H1 (cell line): Measurements from ENCODE around the gene DIP2B. TPM values are rescaled to one million over a fixed set of nuclear protein-coding genes. Genes with fewer than 3 reads are reported as not detected.

Experiments
- CTCF ChIA-PET: fragments of 300-600 bp; sonication (Branson Sonifier 250); formaldehyde crosslinking; loops from one replicate; lab custom pipeline; 2021; ENCODE audit not compliant: partially characterized antibody; lab: Charles Lee
- POLR2A ChIA-PET: fragments of 300-600 bp; sonication (Branson Sonifier 250); formaldehyde crosslinking; loops from one replicate; lab custom pipeline; 2021; ENCODE audit warnings: inconsistent platforms; ENCODE audit not compliant: partially characterized antibody; lab: Charles Lee
- DNase-seq, 2 experiments: peaks; one replicate each; pipeline versions ENCODE4 v3.0.0 to v3.0.0-alpha.2; 2010 to 2022; ENCODE audit warnings: low spot score in 2 of 2, low read depth in 1 of 2, mixed read lengths in 1 of 2
- FAIRE-seq: peaks from 2 replicates; lab custom pipeline; 2011; peaks lifted over from hg19 to GRCh38; lab: Jason Lieb, UNC
- H2AFZ ChIP-seq: 2 replicates; pipeline ENCODE4 v1.8.1; 2012; ENCODE audit warnings: low read length, inconsistent platforms
- H2AK5ac ChIP-seq: 2 replicates; pipeline ENCODE4 v1.6.1; 2013; ENCODE audit warnings: low read depth, low read length
- H2BK120ac ChIP-seq: replicated peaks from 2 replicates; pipeline ENCODE3; 2013; ENCODE audit warnings: low read depth, low read length, inconsistent platforms
- H2BK12ac ChIP-seq: 2 replicates; pipeline ENCODE4 v1.6.1; 2013; ENCODE audit warnings: low read depth, low read length
- H2BK15ac ChIP-seq: 2 replicates; pipeline ENCODE4 v1.6.1; 2013; ENCODE audit warnings: low read length
- H2BK20ac ChIP-seq: 2 replicates; pipeline ENCODE4 v1.6.1; 2013; ENCODE audit warnings: low read length
- H2BK5ac ChIP-seq: 2 replicates; pipeline ENCODE4 v1.6.1; 2013; ENCODE audit warnings: low read depth, low read length
- H3K14ac ChIP-seq: 2 replicates; pipeline ENCODE4 v1.6.1; 2013; ENCODE audit warnings: inconsistent platforms; ENCODE audit not compliant: insufficient read length
- H3K18ac ChIP-seq: 2 replicates; pipeline ENCODE4 v1.6.1; 2013; ENCODE audit warnings: low read length; ENCODE audit errors: extremely low read depth
- H3K23ac ChIP-seq: 2 replicates; pipeline ENCODE4 v1.6.1; 2013; ENCODE audit warnings: inconsistent platforms; ENCODE audit not compliant: insufficient read length
- H3K23me2 ChIP-seq: 2 replicates; pipeline ENCODE4 v1.6.1; 2013; ENCODE audit warnings: low read depth, low read length
- H3K27ac ChIP-seq: 2 replicates; pipeline ENCODE4 v1.6.1; 2011; ENCODE audit warnings: low read depth, low read length, inconsistent platforms
- H3K27me3 ChIP-seq, 4 experiments: replicated peaks in 1 of 4; 1 replicate in 1 of 4; 2 replicates in 3 of 4; pipeline versions ENCODE4 v1.6.1 to v1.8.1; 2011 to 2013; ENCODE audit warnings: low read length in 3 of 4, mild to moderate bottlenecking in 3 of 4, inconsistent platforms in 2 of 4, mixed read lengths in 2 of 4, moderate library complexity in 1 of 4; ENCODE audit not compliant: control insufficient read depth in 3 of 4, insufficient read depth in 3 of 4; ENCODE audit errors: extremely low read depth in 1 of 4
- H3K36me3 ChIP-seq, 4 experiments: 2 replicates each; pipeline versions ENCODE4 v1.6.1 to v1.8.1; 2011 to 2013; ENCODE audit warnings: mild to moderate bottlenecking in 4 of 4, low read length in 3 of 4, moderate library complexity in 2 of 4, control low read depth in 1 of 4, inconsistent platforms in 1 of 4; ENCODE audit not compliant: insufficient read depth in 4 of 4, control insufficient read depth in 2 of 4
- H3K4ac ChIP-seq: replicated peaks from 2 replicates; pipeline ENCODE3; 2013; ENCODE audit warnings: low read length, low read depth, mixed read lengths, inconsistent platforms; ENCODE audit not compliant: insufficient read length
- H3K4me1 ChIP-seq, 4 experiments: replicated peaks in 1 of 4; 1 replicate in 1 of 4; 2 replicates in 3 of 4; pipeline versions ENCODE4 v1.6.1 to v1.8.1; 2011 to 2013; ENCODE audit warnings: low read length in 3 of 4, inconsistent platforms in 2 of 4, mixed read lengths in 1 of 4; ENCODE audit not compliant: insufficient read depth in 4 of 4, control insufficient read depth in 3 of 4
- H3K4me2 ChIP-seq, 2 experiments: 2 replicates each; pipeline versions ENCODE4 v1.6.1 to v1.8.1; 2011 to 2013; ENCODE audit warnings: low read depth in 2 of 2, low read length in 2 of 2, control low read depth in 1 of 2, inconsistent platforms in 1 of 2, mild to moderate bottlenecking in 1 of 2; ENCODE audit not compliant: insufficient read depth in 1 of 2
- H3K4me3 ChIP-seq, 4 experiments: fragments of 200-600, 300-600 bp in 1 of 4; sonication (generic), shearing (Covaris generic), sonication (Bioruptor Twin) in 1 of 4; 2 replicates each; pipeline versions ENCODE4 v1.5.1 to v1.8.1; 2011 to 2016; ENCODE audit warnings: low read length in 4 of 4, low read depth in 3 of 4, control low read depth in 2 of 4, inconsistent platforms in 2 of 4, mild to moderate bottlenecking in 2 of 4, mixed read lengths in 1 of 4, moderate library complexity in 1 of 4; ENCODE audit not compliant: insufficient read depth in 2 of 4; ENCODE audit errors: extremely low read depth in 1 of 4
- H3K56ac ChIP-seq: replicated peaks from 2 replicates; pipeline ENCODE3; 2013; ENCODE audit warnings: low read depth, mild to moderate bottlenecking, mixed read lengths, low read length, inconsistent platforms; ENCODE audit not compliant: insufficient read length
- H3K79me1 ChIP-seq: 2 replicates; pipeline ENCODE4 v1.6.1; 2013; ENCODE audit warnings: low read depth, low read length, control low read depth
- H3K79me2 ChIP-seq, 2 experiments: 2 replicates each; pipeline versions ENCODE4 v1.6.1 to v1.8.1; 2012 to 2013; ENCODE audit warnings: low read length in 2 of 2, mild to moderate bottlenecking in 2 of 2, inconsistent platforms in 1 of 2; ENCODE audit not compliant: insufficient read depth in 2 of 2, control insufficient read depth in 1 of 2
- H3K9ac ChIP-seq, 4 experiments: replicated peaks in 1 of 4; 1 replicate in 1 of 4; 2 replicates in 3 of 4; pipeline versions ENCODE4 v1.6.1 to v1.8.1; 2011 to 2013; ENCODE audit warnings: low read depth in 3 of 4, low read length in 3 of 4, control low read depth in 2 of 4, mild to moderate bottlenecking in 2 of 4, moderate library complexity in 2 of 4, inconsistent platforms in 1 of 4; ENCODE audit errors: extremely low read depth in 1 of 4
- H3K9me3 ChIP-seq, 2 experiments: 2 replicates each; pipeline versions ENCODE4 v1.6.1 to v1.8.1; 2012 to 2013; ENCODE audit warnings: mild to moderate bottlenecking in 2 of 2, moderate library complexity in 2 of 2, control low read depth in 1 of 2, inconsistent platforms in 1 of 2, low read depth in 1 of 2, low read length in 1 of 2, mixed read lengths in 1 of 2; ENCODE audit not compliant: insufficient read depth in 2 of 2
- H4K20me1 ChIP-seq, 2 experiments: replicated peaks in 1 of 2; 2 replicates each; pipeline versions ENCODE3 to v1.8.1; 2011 to 2013; ENCODE audit warnings: inconsistent platforms in 2 of 2, low read length in 2 of 2, mild to moderate bottlenecking in 1 of 2; ENCODE audit not compliant: insufficient read depth in 2 of 2, control insufficient read depth in 1 of 2
- H4K5ac ChIP-seq: 2 replicates; pipeline ENCODE4 v1.6.1; 2013; ENCODE audit warnings: low read length, low read depth, mixed read lengths, inconsistent platforms; ENCODE audit not compliant: insufficient read length
- H4K8ac ChIP-seq: 2 replicates; pipeline ENCODE4 v1.8.0; 2013; ENCODE audit warnings: mild to moderate bottlenecking, moderate library complexity, low read length, inconsistent platforms; ENCODE audit not compliant: insufficient read depth; ENCODE audit errors: extremely low read depth
- H4K91ac ChIP-seq: replicated peaks from 2 replicates; pipeline ENCODE3; 2013; ENCODE audit warnings: low read length, mixed read lengths, inconsistent platforms; ENCODE audit not compliant: insufficient read length
- BCL11A ChIP-seq, 2 experiments: IDR thresholded peaks; one replicate each; pipeline ENCODE4 v1.6.1; 2011; ENCODE audit warnings: low read depth in 2 of 2, low read length in 2 of 2, mild to moderate bottlenecking in 2 of 2
- CBX5 ChIP-seq: fragments of 300-800, 300-1000 bp; sonication (generic); IDR thresholded peaks from 2 replicates; pipeline ENCODE4 v1.7.1; 2016; ENCODE audit warnings: antibody characterized with exemption, low read length, low read depth
- CHD2 ChIP-seq: IDR thresholded peaks from 2 replicates; pipeline ENCODE4 v1.6.1; 2012; ENCODE audit warnings: low read length, improper control_type of control experiment
- CREB1 ChIP-seq: IDR thresholded peaks from 2 replicates; pipeline ENCODE4 v1.6.1; 2012; ENCODE audit warnings: inconsistent platforms
- EGR1 ChIP-seq: IDR thresholded peaks from 2 replicates; pipeline ENCODE4 v1.6.1; 2011; ENCODE audit warnings: low read depth, low read length, borderline replicate concordance
- EP300 ChIP-seq, 2 experiments: IDR thresholded peaks; 1 replicate in 1 of 2; 2 replicates in 1 of 2; pipeline ENCODE4 v1.6.1; 2011 to 2012; ENCODE audit warnings: low read depth in 2 of 2, low read length in 2 of 2, mild to moderate bottlenecking in 2 of 2, borderline replicate concordance in 1 of 2, inconsistent platforms in 1 of 2, moderate library complexity in 1 of 2
- FOSL1 ChIP-seq: IDR thresholded peaks from 2 replicates; pipeline ENCODE4 v1.6.1; 2011; ENCODE audit warnings: mild to moderate bottlenecking, low read depth, low read length, moderate library complexity; ENCODE audit not compliant: insufficient read depth
- GTF2F1 ChIP-seq: IDR thresholded peaks from 2 replicates; pipeline ENCODE4 v1.6.1; 2012; ENCODE audit warnings: low read depth, low read length, improper control_type of control experiment, borderline replicate concordance
- KDM4A ChIP-seq: IDR thresholded peaks from one replicate; pipeline ENCODE4 v1.7.1; 2012; ENCODE audit warnings: low read depth, mild to moderate bottlenecking, moderate library complexity, low read length, inconsistent platforms; ENCODE audit not compliant: severe bottlenecking
- KDM5A ChIP-seq: fragments of 200-600 bp; IDR thresholded peaks from 2 replicates; pipeline ENCODE4 v1.7.1; 2012; ENCODE audit warnings: mild to moderate bottlenecking, low read length, inconsistent platforms, mixed read lengths
- POLR2AphosphoS5 ChIP-seq: IDR thresholded peaks from 2 replicates; pipeline ENCODE4 v1.6.1; 2011; ENCODE audit warnings: low read depth, low read length
- SP2 ChIP-seq: IDR thresholded peaks from 2 replicates; pipeline ENCODE4 v1.6.1; 2012; ENCODE audit warnings: mild to moderate bottlenecking, low read length, inconsistent platforms
- SP4 ChIP-seq: IDR thresholded peaks from 2 replicates; pipeline ENCODE4 v1.6.1; 2012; ENCODE audit warnings: low read length, inconsistent platforms
- TBP ChIP-seq: IDR thresholded peaks from 2 replicates; pipeline ENCODE4 v1.6.1; 2011; ENCODE audit warnings: low read depth, low read length, improper control_type of control experiment
- YY1 ChIP-seq: IDR thresholded peaks from 2 replicates; pipeline ENCODE4 v1.6.1; 2011; ENCODE audit warnings: low read depth, mild to moderate bottlenecking, low read length
- WGBS, 2 experiments: shearing (Covaris generic) in 1 of 2; methylation state at CpG; one replicate each; pipeline versions ENCODE4 v1.1.6 to v1.1.7; 2013 to 2015; ENCODE audit warnings: low lambda C conversion rate in 2 of 2, mixed read lengths in 2 of 2, inconsistent platforms in 1 of 2, low coverage in 1 of 2, missing lambda C conversion rate in 1 of 2; ENCODE audit not compliant: insufficient replicate concordance in 2 of 2, insufficient coverage in 1 of 2, insufficient read length in 1 of 2; ENCODE audit errors: extremely low coverage in 1 of 2, missing lambda C conversion rate in 1 of 2; 5-methylcytosine and 5-hydroxymethylcytosine counted together
- polyA plus RNA-seq, 7 experiments: library from polyadenylated mRNA; depleted of rRNA in 3 of 7; stranded (reverse) in 5 of 7; unstranded in 2 of 7; fragments of >200 nt in 5 of 7; fragments of 200-250 nt in 2 of 7; gene quantifications; 1 replicate in 5 of 7; 2 replicates in 1 of 7; 4 replicates in 1 of 7; pipeline versions ENCODE4 v1.2.1 to v1.2.3, GENCODE V29; 2011 to 2013; ENCODE audit warnings: missing spikeins in 2 of 7, mixed read lengths in 2 of 7
- total RNA-seq: library from RNA; stranded (reverse); fragmentation: NEBNext Ultra II Directional; extraction: Animal tissue kit (Norgen Biotek cat#: 25700); gene quantifications from 2 replicates; pipeline ENCODE4 v1.2.1, GENCODE V29; 2021
- TF ChIP-seq, protein P1 (sequence below): IDR thresholded peaks from 2 replicates; pipeline ENCODE4 v1.6.1; 2012; ENCODE audit warnings: inconsistent platforms

The DIP2B gene
- total and polyA plus RNA-seq, 2 of the 8 experiments (the other 6 are each of a cell fraction or from before 2014, with no cell fraction given): 11.1 to 29.6 TPM

DNA sequence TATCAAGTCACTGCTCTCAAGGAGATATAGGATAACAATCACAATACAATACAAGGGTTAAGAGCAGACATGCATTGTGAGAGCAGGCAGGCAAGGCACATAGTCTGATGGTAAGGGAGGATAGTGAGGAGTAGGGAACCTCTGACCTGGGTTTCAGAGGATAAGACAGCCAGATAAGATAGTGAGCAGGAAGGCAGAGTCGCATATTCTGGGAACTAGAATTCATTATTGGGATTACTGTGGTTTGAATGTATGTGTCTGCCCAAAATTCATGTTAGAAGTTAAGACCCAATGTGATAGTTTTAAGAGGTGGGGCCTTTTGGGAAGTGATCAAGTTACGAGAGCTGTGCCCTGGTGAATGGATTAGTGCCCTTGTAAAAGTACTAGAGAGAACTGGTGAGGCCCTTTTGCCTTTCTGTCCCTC lies 244.7 kb downstream of the DIP2B start:
- Histone ChIP-seq H4K5ac (no peak overlapping the region), H3K4me2 (no peak overlapping the region), H2BK5ac (no peak overlapping the region), H4K20me1 (peaks cover 0 to 1% of the 10 kb centered on the region in 2 experiments), H3K4ac (no peak overlapping the region), H3K79me2 (no peaks in the 10 kb centered on the region), H2AK5ac (no peak overlapping the region), H3K56ac (no peak overlapping the region), H2BK15ac (no peak overlapping the region), H3K79me1 (no peaks in the 10 kb centered on the region), H3K36me3 (peaks cover 3 to 10% (median 8%) of the 10 kb centered on the region in 4 experiments; a peak in 4 of 8 replicates), H3K14ac (no peak overlapping the region), H2BK20ac (no peak overlapping the region), H2BK120ac (no peak overlapping the region), H3K9ac (no peak overlapping the region), H3K23ac (no peak overlapping the region), H3K4me3 (no peak overlapping the region), H4K8ac (no peak overlapping the region), H4K91ac (no peak overlapping the region), H3K18ac (no peak overlapping the region), H3K4me1 (no peaks in the 10 kb centered on the region), H3K27ac (no peak overlapping the region), H2AFZ (no peak overlapping the region), H3K9me3 (no peaks in the 10 kb centered on the region), H3K27me3 (no peaks in the 10 kb centered on the region), H2BK12ac (no peak overlapping the region), H3K23me2 (no peaks in the 10 kb centered on the region)
- DNase-seq: no peak
- 88% methylated on average over 2 of the region's 2 CpGs; no CpG with 5 or more reads in 1 of the 2 experiments for WGBS, 2 experiments
- ChIA-PET CTCF (interaction anchor here (0.8 to 1.2 kb wide), 2 partner anchors 9 to 10 kb away, joined by 3 read pairs; no protein-coding TSS in a partner anchor), POLR2A (interaction anchor here (2.3 kb wide), 1 partner anchor 9 kb away, joined by 10 read pairs; no protein-coding TSS in a partner anchor)
- no peak for FAIRE-seq
- TF ChIP-seq CBX5: no peak
- TF ChIP-seq EP300 (IDR thresholded peaks at IDR 0.05; ENCODE audit: borderline replicate concordance in 1 of 2, low read depth in 2 of 2, low read length in 2 of 2): no peak
- TF ChIP-seq FOSL1: no peak
- TF ChIP-seq EGR1: no peak
- TF ChIP-seq SP2: no peak
- TF ChIP-seq YY1: no peak
- no peak for TF ChIP-seq CREB1
- TF ChIP-seq TBP: no peak
- TF ChIP-seq CHD2: no peak
- no peak for TF ChIP-seq KDM4A
- TF ChIP-seq POLR2AphosphoS5: no peak
- no peak for TF ChIP-seq BCL11A (IDR thresholded peaks at IDR 0.05; ENCODE audit: low read depth in 2 of 2, low read length in 2 of 2)
- no peak for TF ChIP-seq SP4
- TF ChIP-seq KDM5A: no peak
- no peak for TF ChIP-seq GTF2F1
- TF ChIP-seq, protein P1, sequence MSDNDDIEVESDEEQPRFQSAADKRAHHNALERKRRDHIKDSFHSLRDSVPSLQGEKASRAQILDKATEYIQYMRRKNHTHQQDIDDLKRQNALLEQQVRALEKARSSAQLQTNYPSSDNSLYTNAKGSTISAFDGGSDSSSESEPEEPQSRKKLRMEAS: no peak
